H9 (cell line): ENCODE measurements around the gene LRP8. TPM values are rescaled to one million over a fixed set of nuclear protein-coding genes. Genes with fewer than 3 reads are reported as not detected.

Experiments
- DNase-seq: peaks from one replicate; pipeline ENCODE4 v3.0.0-alpha.2; 2017
- H2AFZ ChIP-seq: one replicate; pipeline ENCODE4 v1.6.1; 2013; ENCODE audit warnings: mild to moderate bottlenecking, low read length, control low read depth, moderate library complexity
- H2AK5ac ChIP-seq: 2 replicates; pipeline ENCODE4 v1.6.1; 2013; ENCODE audit warnings: low read length, control low read depth, mixed read lengths; ENCODE audit not compliant: insufficient read length
- H2BK120ac ChIP-seq: one replicate; pipeline ENCODE4 v1.6.1; 2013; ENCODE audit warnings: low read depth, mild to moderate bottlenecking, low read length, control low read depth, inconsistent platforms; ENCODE audit not compliant: poor library complexity, severe bottlenecking
- H2BK12ac ChIP-seq: 2 replicates; pipeline ENCODE4 v1.6.1; 2013; ENCODE audit warnings: low read length, control low read depth, mixed read lengths, low read depth; ENCODE audit not compliant: insufficient read length
- H2BK15ac ChIP-seq: 2 replicates; pipeline ENCODE4 v1.6.1; 2013; ENCODE audit warnings: low read depth, low read length, control low read depth
- H2BK20ac ChIP-seq: one replicate; pipeline ENCODE4 v1.6.1; 2013; ENCODE audit warnings: low read depth, mild to moderate bottlenecking, low read length, control low read depth, inconsistent platforms; ENCODE audit not compliant: poor library complexity, severe bottlenecking
- H2BK5ac ChIP-seq: 2 replicates; pipeline ENCODE4 v1.6.1; 2013; ENCODE audit warnings: low read length, control low read depth, mixed read lengths; ENCODE audit not compliant: insufficient read length
- H3K14ac ChIP-seq: 2 replicates; pipeline ENCODE4 v1.6.1; 2013; ENCODE audit warnings: low read length, control low read depth; ENCODE audit not compliant: insufficient read depth
- H3K18ac ChIP-seq: 2 replicates; pipeline ENCODE4 v1.6.1; 2013; ENCODE audit warnings: low read depth, mild to moderate bottlenecking, mixed read lengths, low read length, control low read depth; ENCODE audit not compliant: insufficient read length
- H3K23ac ChIP-seq: 2 replicates; pipeline ENCODE4 v1.6.1; 2013; ENCODE audit warnings: low read length, control low read depth, mixed read lengths, low read depth; ENCODE audit not compliant: insufficient read length
- H3K23me2 ChIP-seq: 2 replicates; pipeline ENCODE4 v1.6.1; 2013; ENCODE audit warnings: low read depth, mild to moderate bottlenecking, mixed read lengths, low read length, control low read depth; ENCODE audit not compliant: insufficient read length, poor library complexity, severe bottlenecking
- H3K27ac ChIP-seq: 2 replicates; pipeline ENCODE4 v1.5.1; 2013; ENCODE audit warnings: low read length, control low read depth, mixed read lengths, low read depth; ENCODE audit not compliant: insufficient read length
- H3K27me3 ChIP-seq: 2 replicates; pipeline ENCODE4 v1.6.1; 2013; ENCODE audit warnings: low read length, control low read depth, inconsistent platforms; ENCODE audit not compliant: insufficient read depth
- H3K4ac ChIP-seq: 2 replicates; pipeline ENCODE4 v1.6.1; 2013; ENCODE audit warnings: low read depth, mild to moderate bottlenecking, control low read depth, inconsistent platforms, low read length, moderate library complexity
- H3K4me1 ChIP-seq: 2 replicates; pipeline ENCODE4 v1.6.1; 2013; ENCODE audit warnings: low read length, control low read depth, inconsistent platforms; ENCODE audit not compliant: insufficient read depth
- H3K4me2 ChIP-seq: 2 replicates; pipeline ENCODE4 v1.6.1; 2013; ENCODE audit warnings: low read length, control low read depth, mixed read lengths; ENCODE audit not compliant: insufficient read length, insufficient read depth
- H3K56ac ChIP-seq: 2 replicates; pipeline ENCODE4 v1.6.1; 2013; ENCODE audit warnings: low read depth, mild to moderate bottlenecking, mixed read lengths, low read length, control low read depth; ENCODE audit not compliant: insufficient read length
- H3K79me1 ChIP-seq: 2 replicates; pipeline ENCODE4 v1.6.1; 2013; ENCODE audit warnings: low read depth, mild to moderate bottlenecking, moderate library complexity, low read length, control low read depth, inconsistent platforms; ENCODE audit not compliant: insufficient read depth, poor library complexity, severe bottlenecking
- H3K79me2 ChIP-seq: 2 replicates; pipeline ENCODE4 v1.6.1; 2013; ENCODE audit warnings: low read length, control low read depth, inconsistent platforms; ENCODE audit not compliant: insufficient read depth
- H3K9ac ChIP-seq: 2 replicates; pipeline ENCODE4 v1.6.1; 2013; ENCODE audit warnings: low read length, control low read depth, mixed read lengths; ENCODE audit not compliant: insufficient read length; ENCODE audit errors: extremely low read depth
- H3K9me3 ChIP-seq: one replicate; pipeline ENCODE4 v1.6.1; 2013; ENCODE audit warnings: low read depth, low read length, inconsistent platforms; ENCODE audit not compliant: control insufficient read depth
- H3T11ph ChIP-seq: one replicate; pipeline ENCODE4 v1.6.1; 2013; ENCODE audit warnings: mild to moderate bottlenecking, low read length, control low read depth, inconsistent platforms
- H4K20me1 ChIP-seq: one replicate; pipeline ENCODE4 v1.6.1; 2013; ENCODE audit not compliant: control insufficient read depth, insufficient read length, insufficient read depth
- H4K5ac ChIP-seq: 2 replicates; pipeline ENCODE4 v1.6.1; 2013; ENCODE audit warnings: low read depth, mild to moderate bottlenecking, mixed read lengths, low read length, control low read depth; ENCODE audit not compliant: insufficient read length
- H4K8ac ChIP-seq: replicated peaks from 2 replicates; pipeline ENCODE4 v1.6.1; 2013; ENCODE audit warnings: low read length, control low read depth, mixed read lengths, low read depth; ENCODE audit not compliant: insufficient read length
- H4K91ac ChIP-seq: 2 replicates; pipeline ENCODE4 v1.6.1; 2013; ENCODE audit warnings: low read depth, mild to moderate bottlenecking, moderate library complexity, mixed read lengths, low read length, control low read depth; ENCODE audit not compliant: insufficient read length
- H3K27ac Mint-ChIP-seq, 3 experiments: 2 replicates in 2 of 3; 3 replicates in 1 of 3; pipeline ENCODE4 v1.8.0; 2020 to 2021; ENCODE audit warnings: mixed read lengths in 3 of 3, mild to moderate bottlenecking in 1 of 3, moderate library complexity in 1 of 3
- H3K27me3 Mint-ChIP-seq: 2 replicates; pipeline ENCODE4 v1.8.0; 2021; ENCODE audit warnings: low read depth, mild to moderate bottlenecking, moderate library complexity, mixed read lengths
- H3K36me3 Mint-ChIP-seq, 3 experiments: 2 replicates in 2 of 3; 3 replicates in 1 of 3; pipeline ENCODE4 v1.8.0; 2020 to 2021; ENCODE audit warnings: low read depth in 3 of 3, mixed read lengths in 3 of 3; ENCODE audit not compliant: insufficient read depth in 1 of 3
- H3K4me1 Mint-ChIP-seq, 2 experiments: 2 replicates each; pipeline ENCODE4 v1.8.0; 2020; ENCODE audit warnings: mixed read lengths in 2 of 2
- H3K4me3 Mint-ChIP-seq, 2 experiments: 2 replicates in 1 of 2; 3 replicates in 1 of 2; pipeline ENCODE4 v1.8.0; 2020 to 2021; ENCODE audit warnings: mild to moderate bottlenecking in 2 of 2, mixed read lengths in 2 of 2, moderate library complexity in 1 of 2
- H3K9me3 Mint-ChIP-seq, 2 experiments: 2 replicates in 1 of 2; 3 replicates in 1 of 2; pipeline ENCODE4 v1.8.0; 2020; ENCODE audit warnings: mild to moderate bottlenecking in 2 of 2, mixed read lengths in 2 of 2, moderate library complexity in 1 of 2
- CTCF ChIP-seq: fragments of 200-600 bp; sonication (generic); conservative IDR thresholded peaks from 3 replicates; pipeline ENCODE4 v1.8.0; 2021; ENCODE audit warnings: antibody characterized with exemption, mild to moderate bottlenecking
- total RNA-seq: library from RNA; stranded (reverse); gene quantifications from 2 replicates; pipeline ENCODE4 v1.2.1, GENCODE V29; 2021

Gene LRP8
- total RNA-seq, 1 experiment from 2014 or later = 78.6 TPM

- Mint-ChIP-seq H3K9me3 (peaks cover 0 to 6% of the 10 kb centered on the region in 2 experiments; a peak in 2 of 5 replicates), H3K27ac (no peak overlapping the region), H3K4me3 (no peak overlapping the region), H3K27me3 (peaks cover 26% of the 10 kb centered on the region), H3K36me3 (peaks cover 0 to 3% (median 1%) of the 10 kb centered on the region in 3 experiments; a peak in 1 of 7 replicates), H3K4me1 (peaks cover 4 to 11% of the 10 kb centered on the region in 2 experiments; a peak in 2 of 4 replicates)
- H2BK20ac ChIP-seq = no peak overlapping the region
- H4K20me1 ChIP-seq = no peaks in the 10 kb centered on the region
- H4K91ac ChIP-seq = no peak overlapping the region
- no peak overlapping the region for H2BK15ac ChIP-seq
- H3K23me2 ChIP-seq = no peaks in the 10 kb centered on the region
- H3K4me2 ChIP-seq = no peak overlapping the region
- H4K5ac ChIP-seq = no peak overlapping the region
- DNase-seq = no peak
- no peak overlapping the region for H2AFZ ChIP-seq
- H3K4me1 ChIP-seq = no peaks in the 10 kb centered on the region
- no peak overlapping the region for H4K8ac ChIP-seq
- no peaks in the 10 kb centered on the region for H3K9me3 ChIP-seq
- H3T11ph ChIP-seq = no peak overlapping the region
- no peak overlapping the region for H3K4ac ChIP-seq
- H3K23ac ChIP-seq = no peak overlapping the region
- H2BK5ac ChIP-seq = no peak overlapping the region
- H3K9ac ChIP-seq = no peak overlapping the region
- H3K18ac ChIP-seq = no peak overlapping the region
- H3K27me3 ChIP-seq = no peaks in the 10 kb centered on the region
- no peak overlapping the region for H2BK120ac ChIP-seq
- H3K56ac ChIP-seq = no peak overlapping the region
- no peak overlapping the region for H3K27ac ChIP-seq
- no peak overlapping the region for H2BK12ac ChIP-seq
- TF ChIP-seq CTCF = no peak
- no peaks in the 10 kb centered on the region for H3K79me2 ChIP-seq
- H2AK5ac ChIP-seq = no peak overlapping the region
- no peaks in the 10 kb centered on the region for H3K79me1 ChIP-seq
- H3K14ac ChIP-seq = no peak overlapping the region
These were observed 28.8 kb upstream of the LRP8 start for GRCh38 chr1:53356637-53357036.
